ENCODE results near the gene MATCAP1.

- TF ChIP-seq CTCF (IDR thresholded peaks at IDR 0.05), result no peak
- no peak for TF ChIP-seq POLR2A (IDR thresholded peaks at IDR 0.05)
Observed at GRCh38 chr16:67197704-67198103, 13.9 kb upstream of the MATCAP1 start.
